GM23338 (cell line): ENCODE measurements around the gene VWA3B. TPM values are rescaled to one million over a fixed set of nuclear protein-coding genes. Genes with fewer than 3 reads are reported as not detected.

Source experiments
- ATAC-seq: fragments of 200-7000 bp; cut with Tn5 transposase; 3 replicates; pipeline ENCODE4 v1.9.1; 2020
- DNase-seq: peaks from one replicate; pipeline ENCODE4 v3.0.0-alpha.2; 2015; ENCODE audit warnings: low spot score
- H2AFZ ChIP-seq: fragments of 200-600 bp; sonication (generic); 2 replicates; pipeline ENCODE4 v1.8.0; 2016; ENCODE audit warnings: antibody characterized with exemption, mild to moderate bottlenecking, moderate library complexity
- H3F3A ChIP-seq: fragments of 200-600 bp; sonication (generic); replicated peaks from 2 replicates; pipeline ENCODE4 v1.8.0; 2017; ENCODE audit warnings: antibody characterized with exemption, mixed run types, low read depth
- H3K27ac ChIP-seq: fragments of 200-600 bp; sonication (generic); 2 replicates; pipeline ENCODE4 v1.6.1; 2016; ENCODE audit warnings: low read depth
- H3K27me3 ChIP-seq: fragments of 200-600 bp; sonication (generic); 2 replicates; pipeline ENCODE4 v1.8.0; 2016; ENCODE audit warnings: mild to moderate bottlenecking, mixed run types, moderate library complexity; ENCODE audit not compliant: insufficient read depth
- H3K36me3 ChIP-seq: fragments of 200-600 bp; sonication (generic); 2 replicates; pipeline ENCODE4 v1.8.0; 2016; ENCODE audit warnings: mild to moderate bottlenecking; ENCODE audit not compliant: insufficient read depth
- H3K4me1 ChIP-seq: fragments of 200-600 bp; sonication (generic); 2 replicates; pipeline ENCODE4 v1.8.0; 2016; ENCODE audit warnings: mild to moderate bottlenecking, moderate library complexity; ENCODE audit not compliant: insufficient read depth
- H3K4me2 ChIP-seq: fragments of 200-600 bp; sonication (generic); 2 replicates; pipeline ENCODE4 v1.7.1; 2017; ENCODE audit warnings: mixed run types
- H3K4me3 ChIP-seq: fragments of 200-600 bp; sonication (generic); 2 replicates; pipeline ENCODE4 v1.6.1; 2016; ENCODE audit warnings: mixed run types
- H3K79me2 ChIP-seq: fragments of 200-600 bp; sonication (generic); replicated peaks from 2 replicates; pipeline ENCODE4 v1.8.0; 2017; ENCODE audit warnings: mild to moderate bottlenecking; ENCODE audit not compliant: insufficient read depth
- H3K9me2 ChIP-seq: fragments of 200-600 bp; sonication (generic); 2 replicates; pipeline ENCODE4 v1.8.0; 2017; ENCODE audit not compliant: insufficient read depth
- H4K20me1 ChIP-seq: fragments of 200-600 bp; sonication (generic); replicated peaks from 2 replicates; pipeline ENCODE4 v1.8.0; 2017; ENCODE audit warnings: mild to moderate bottlenecking; ENCODE audit not compliant: insufficient read depth
- H3K27ac Mint-ChIP-seq: 2 replicates; pipeline ENCODE4 v1.8.0; 2020; ENCODE audit warnings: inconsistent platforms, mild to moderate bottlenecking, moderate library complexity, mixed read lengths
- H3K27me3 Mint-ChIP-seq: 3 replicates; pipeline ENCODE4 v1.8.0; 2022; ENCODE audit warnings: low read depth, mild to moderate bottlenecking, moderate library complexity, mixed read lengths, inconsistent platforms; ENCODE audit not compliant: insufficient read depth, poor library complexity
- H3K36me3 Mint-ChIP-seq: 3 replicates; pipeline ENCODE4 v1.8.0; 2021; ENCODE audit warnings: low read depth, mild to moderate bottlenecking, inconsistent platforms, moderate library complexity, mixed read lengths
- H3K4me1 Mint-ChIP-seq: 3 replicates; pipeline ENCODE4 v1.8.0; 2020; ENCODE audit warnings: mild to moderate bottlenecking, inconsistent platforms, mixed read lengths
- H3K4me3 Mint-ChIP-seq: 3 replicates; pipeline ENCODE4 v1.8.0; 2021; ENCODE audit warnings: moderate library complexity, mild to moderate bottlenecking, inconsistent platforms, mixed read lengths
- H3K9me3 Mint-ChIP-seq: 3 replicates; pipeline ENCODE4 v1.8.0; 2020; ENCODE audit warnings: moderate library complexity, mild to moderate bottlenecking, inconsistent platforms, mixed read lengths
- CREB1 ChIP-seq: fragments of 250-450 bp; sonication (Bioruptor Pico); IDR thresholded peaks from 2 replicates; pipeline ENCODE4 v1.5.0; 2020; ENCODE audit warnings: low read depth, mild to moderate bottlenecking, moderate library complexity
- CTCF ChIP-seq, 2 experiments: fragments of 200-600 bp in 1 of 2; sonication (generic) in 1 of 2; conservative IDR thresholded peaks; 2 replicates each; pipeline versions ENCODE4 v1.5.1 to v1.6.1; 2016 to 2017; ENCODE audit warnings: antibody characterized with exemption in 2 of 2, low read depth in 2 of 2, mild to moderate bottlenecking in 2 of 2, moderate library complexity in 1 of 2
- ETS1 ChIP-seq: IDR thresholded peaks from 2 replicates; pipeline ENCODE4 v1.6.1; 2016; ENCODE audit warnings: antibody characterized with exemption
- EZH2 ChIP-seq: fragments of 200-600 bp; sonication (generic); IDR thresholded peaks from one replicate; pipeline ENCODE4 v1.8.0; 2017; ENCODE audit warnings: antibody characterized with exemption, mild to moderate bottlenecking, low read depth; ENCODE audit not compliant: unreplicated experiment
- EZH2phosphoT487 ChIP-seq: fragments of 200-600 bp; sonication (generic); IDR thresholded peaks from one replicate; pipeline ENCODE4 v1.8.1; 2018; ENCODE audit warnings: antibody characterized with exemption; ENCODE audit not compliant: unreplicated experiment
- JUNB ChIP-seq: IDR thresholded peaks from one replicate; pipeline ENCODE4 v1.6.1; 2016; ENCODE audit warnings: antibody characterized with exemption; ENCODE audit not compliant: unreplicated experiment
- NANOG ChIP-seq: IDR thresholded peaks from 2 replicates; pipeline ENCODE4 v1.6.1; 2016; ENCODE audit warnings: antibody characterized with exemption, borderline replicate concordance
- POLR2AphosphoS5 ChIP-seq: IDR thresholded peaks from 2 replicates; pipeline ENCODE4 v1.6.1; 2016; ENCODE audit warnings: antibody characterized with exemption, low read depth
- STAT1 ChIP-seq: IDR thresholded peaks from one replicate; pipeline ENCODE4 v1.6.1; 2016; ENCODE audit warnings: antibody characterized with exemption; ENCODE audit not compliant: unreplicated experiment
- ZNF114 ChIP-seq: fragments of 250-450 bp; sonication (Bioruptor Pico); IDR thresholded peaks from 2 replicates; pipeline ENCODE4 v1.5.0; 2020; ENCODE audit warnings: mild to moderate bottlenecking, moderate library complexity
- ZNF331 ChIP-seq: fragments of 250-450 bp; sonication (Bioruptor Pico); IDR thresholded peaks from 2 replicates; pipeline ENCODE4 v1.5.0; 2020; ENCODE audit warnings: low read depth, mild to moderate bottlenecking, moderate library complexity
- polyA plus RNA-seq: library from polyadenylated mRNA; unstranded; fragments of >200 nt; fragmentation: Nextera tagmentation; extraction: Ambion mirVana; gene quantifications from 2 replicates; pipeline ENCODE4 v1.2.1, GENCODE V29; 2016
- total RNA-seq: library from RNA; depleted of rRNA; stranded (reverse); fragments of >200 nt; shearing (Covaris generic); gene quantifications from 2 replicates; pipeline ENCODE4 v1.2.3, GENCODE V29; 2014
- TF ChIP-seq, protein P1 (sequence below): IDR thresholded peaks from one replicate; pipeline ENCODE4 v1.6.1; 2018; ENCODE audit warnings: antibody characterized with exemption; ENCODE audit not compliant: unreplicated experiment
- TF ChIP-seq, protein P2 (sequence below): fragments of 250-450 bp; sonication (Bioruptor Pico); IDR thresholded peaks from 2 replicates; pipeline ENCODE4 v1.5.0; 2020; ENCODE audit warnings: mild to moderate bottlenecking, moderate library complexity

The VWA3B gene
- total and polyA plus RNA-seq, 2 experiments from 2014 or later: not detected

GRCh38 chr2:98219152-98219551 lies 132.2 kb downstream of the VWA3B start:
- no peaks in the 10 kb centered on the region for H3K36me3 ChIP-seq
- H3K4me3 Mint-ChIP-seq: no peak overlapping the region
- no peaks in the 10 kb centered on the region for H3K4me1 ChIP-seq
- ATAC-seq (no peak), DNase-seq (no peak)
- no peak overlapping the region for H3K4me2 ChIP-seq
- H3K9me2 ChIP-seq: no peaks in the 10 kb centered on the region; the same call in 1 of the 2 replicates
- H3K4me3 ChIP-seq: no peak overlapping the region
- H4K20me1 ChIP-seq: no peaks in the 10 kb centered on the region
- no peak overlapping the region for H3K27ac Mint-ChIP-seq
- TF ChIP-seq NANOG (no peak), ETS1 (no peak), JUNB (no peak), CTCF (conservative IDR thresholded peaks at IDR 0.05; ENCODE audit: low read depth in 2 of 2) (no peak), ZNF114 (no peak), ZNF331 (CRISPR knock-in tag) (no peak), STAT1 (no peak), POLR2AphosphoS5 (no peak), CREB1 (CRISPR knock-in tag) (no peak), EZH2 (no peak), EZH2phosphoT487 (no peak)
- TF ChIP-seq, protein P1, sequence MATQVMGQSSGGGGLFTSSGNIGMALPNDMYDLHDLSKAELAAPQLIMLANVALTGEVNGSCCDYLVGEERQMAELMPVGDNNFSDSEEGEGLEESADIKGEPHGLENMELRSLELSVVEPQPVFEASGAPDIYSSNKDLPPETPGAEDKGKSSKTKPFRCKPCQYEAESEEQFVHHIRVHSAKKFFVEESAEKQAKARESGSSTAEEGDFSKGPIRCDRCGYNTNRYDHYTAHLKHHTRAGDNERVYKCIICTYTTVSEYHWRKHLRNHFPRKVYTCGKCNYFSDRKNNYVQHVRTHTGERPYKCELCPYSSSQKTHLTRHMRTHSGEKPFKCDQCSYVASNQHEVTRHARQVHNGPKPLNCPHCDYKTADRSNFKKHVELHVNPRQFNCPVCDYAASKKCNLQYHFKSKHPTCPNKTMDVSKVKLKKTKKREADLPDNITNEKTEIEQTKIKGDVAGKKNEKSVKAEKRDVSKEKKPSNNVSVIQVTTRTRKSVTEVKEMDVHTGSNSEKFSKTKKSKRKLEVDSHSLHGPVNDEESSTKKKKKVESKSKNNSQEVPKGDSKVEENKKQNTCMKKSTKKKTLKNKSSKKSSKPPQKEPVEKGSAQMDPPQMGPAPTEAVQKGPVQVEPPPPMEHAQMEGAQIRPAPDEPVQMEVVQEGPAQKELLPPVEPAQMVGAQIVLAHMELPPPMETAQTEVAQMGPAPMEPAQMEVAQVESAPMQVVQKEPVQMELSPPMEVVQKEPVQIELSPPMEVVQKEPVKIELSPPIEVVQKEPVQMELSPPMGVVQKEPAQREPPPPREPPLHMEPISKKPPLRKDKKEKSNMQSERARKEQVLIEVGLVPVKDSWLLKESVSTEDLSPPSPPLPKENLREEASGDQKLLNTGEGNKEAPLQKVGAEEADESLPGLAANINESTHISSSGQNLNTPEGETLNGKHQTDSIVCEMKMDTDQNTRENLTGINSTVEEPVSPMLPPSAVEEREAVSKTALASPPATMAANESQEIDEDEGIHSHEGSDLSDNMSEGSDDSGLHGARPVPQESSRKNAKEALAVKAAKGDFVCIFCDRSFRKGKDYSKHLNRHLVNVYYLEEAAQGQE: no peak
- TF ChIP-seq, protein P2, sequence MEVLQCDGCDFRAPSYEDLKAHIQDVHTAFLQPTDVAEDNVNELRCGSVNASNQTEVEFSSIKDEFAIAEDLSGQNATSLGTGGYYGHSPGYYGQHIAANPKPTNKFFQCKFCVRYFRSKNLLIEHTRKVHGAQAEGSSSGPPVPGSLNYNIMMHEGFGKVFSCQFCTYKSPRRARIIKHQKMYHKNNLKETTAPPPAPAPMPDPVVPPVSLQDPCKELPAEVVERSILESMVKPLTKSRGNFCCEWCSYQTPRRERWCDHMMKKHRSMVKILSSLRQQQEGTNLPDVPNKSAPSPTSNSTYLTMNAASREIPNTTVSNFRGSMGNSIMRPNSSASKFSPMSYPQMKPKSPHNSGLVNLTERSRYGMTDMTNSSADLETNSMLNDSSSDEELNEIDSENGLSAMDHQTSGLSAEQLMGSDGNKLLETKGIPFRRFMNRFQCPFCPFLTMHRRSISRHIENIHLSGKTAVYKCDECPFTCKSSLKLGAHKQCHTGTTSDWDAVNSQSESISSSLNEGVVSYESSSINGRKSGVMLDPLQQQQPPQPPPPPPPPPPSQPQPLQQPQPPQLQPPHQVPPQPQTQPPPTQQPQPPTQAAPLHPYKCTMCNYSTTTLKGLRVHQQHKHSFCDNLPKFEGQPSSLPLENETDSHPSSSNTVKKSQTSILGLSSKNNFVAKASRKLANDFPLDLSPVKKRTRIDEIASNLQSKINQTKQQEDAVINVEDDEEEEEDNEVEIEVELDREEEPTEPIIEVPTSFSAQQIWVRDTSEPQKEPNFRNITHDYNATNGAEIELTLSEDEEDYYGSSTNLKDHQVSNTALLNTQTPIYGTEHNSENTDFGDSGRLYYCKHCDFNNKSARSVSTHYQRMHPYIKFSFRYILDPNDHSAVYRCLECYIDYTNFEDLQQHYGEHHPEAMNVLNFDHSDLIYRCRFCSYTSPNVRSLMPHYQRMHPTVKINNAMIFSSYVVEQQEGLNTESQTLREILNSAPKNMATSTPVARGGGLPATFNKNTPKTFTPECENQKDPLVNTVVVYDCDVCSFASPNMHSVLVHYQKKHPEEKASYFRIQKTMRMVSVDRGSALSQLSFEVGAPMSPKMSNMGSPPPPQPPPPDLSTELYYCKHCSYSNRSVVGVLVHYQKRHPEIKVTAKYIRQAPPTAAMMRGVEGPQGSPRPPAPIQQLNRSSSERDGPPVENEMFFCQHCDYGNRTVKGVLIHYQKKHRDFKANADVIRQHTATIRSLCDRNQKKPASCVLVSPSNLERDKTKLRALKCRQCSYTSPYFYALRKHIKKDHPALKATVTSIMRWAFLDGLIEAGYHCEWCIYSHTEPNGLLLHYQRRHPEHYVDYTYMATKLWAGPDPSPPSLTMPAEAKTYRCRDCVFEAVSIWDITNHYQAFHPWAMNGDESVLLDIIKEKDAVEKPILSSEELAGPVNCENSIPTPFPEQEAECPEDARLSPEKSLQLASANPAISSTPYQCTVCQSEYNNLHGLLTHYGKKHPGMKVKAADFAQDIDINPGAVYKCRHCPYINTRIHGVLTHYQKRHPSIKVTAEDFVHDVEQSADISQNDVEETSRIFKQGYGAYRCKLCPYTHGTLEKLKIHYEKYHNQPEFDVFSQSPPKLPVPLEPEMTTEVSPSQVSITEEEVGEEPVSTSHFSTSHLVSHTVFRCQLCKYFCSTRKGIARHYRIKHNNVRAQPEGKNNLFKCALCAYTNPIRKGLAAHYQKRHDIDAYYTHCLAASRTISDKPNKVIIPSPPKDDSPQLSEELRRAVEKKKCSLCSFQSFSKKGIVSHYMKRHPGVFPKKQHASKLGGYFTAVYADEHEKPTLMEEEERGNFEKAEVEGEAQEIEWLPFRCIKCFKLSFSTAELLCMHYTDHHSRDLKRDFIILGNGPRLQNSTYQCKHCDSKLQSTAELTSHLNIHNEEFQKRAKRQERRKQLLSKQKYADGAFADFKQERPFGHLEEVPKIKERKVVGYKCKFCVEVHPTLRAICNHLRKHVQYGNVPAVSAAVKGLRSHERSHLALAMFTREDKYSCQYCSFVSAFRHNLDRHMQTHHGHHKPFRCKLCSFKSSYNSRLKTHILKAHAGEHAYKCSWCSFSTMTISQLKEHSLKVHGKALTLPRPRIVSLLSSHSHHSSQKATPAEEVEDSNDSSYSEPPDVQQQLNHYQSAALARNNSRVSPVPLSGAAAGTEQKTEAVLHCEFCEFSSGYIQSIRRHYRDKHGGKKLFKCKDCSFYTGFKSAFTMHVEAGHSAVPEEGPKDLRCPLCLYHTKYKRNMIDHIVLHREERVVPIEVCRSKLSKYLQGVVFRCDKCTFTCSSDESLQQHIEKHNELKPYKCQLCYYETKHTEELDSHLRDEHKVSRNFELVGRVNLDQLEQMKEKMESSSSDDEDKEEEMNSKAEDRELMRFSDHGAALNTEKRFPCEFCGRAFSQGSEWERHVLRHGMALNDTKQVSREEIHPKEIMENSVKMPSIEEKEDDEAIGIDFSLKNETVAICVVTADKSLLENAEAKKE (CRISPR knock-in tag): no peak
- H3K9me3 Mint-ChIP-seq: peaks cover 23% of the 10 kb centered on the region
- no peaks in the 10 kb centered on the region for H3K27me3 ChIP-seq
- H2AFZ ChIP-seq: no peak overlapping the region
- peaks cover 7% of the 10 kb centered on the region for H3K36me3 Mint-ChIP-seq
- H3K79me2 ChIP-seq: no peaks in the 10 kb centered on the region
- H3F3A ChIP-seq: no peaks in the 10 kb centered on the region
- H3K27me3 Mint-ChIP-seq: peaks cover 4% of the 10 kb centered on the region
- no peaks in the 10 kb centered on the region for H3K4me1 Mint-ChIP-seq
- H3K27ac ChIP-seq: no peak overlapping the region
